WTC11 (cell line): ENCODE data around the gene DOCK1.

Source experiments
- FOXP1 ChIP-seq: sonication (generic); formaldehyde crosslinking; IDR thresholded peaks from 2 replicates; pipeline ENCODE4 v1.8.0; 2022; ENCODE audit warnings: missing genetic modification reagents, mild to moderate bottlenecking, moderate library complexity, borderline replicate concordance
- JUN ChIP-seq: sonication (generic); formaldehyde crosslinking; IDR thresholded peaks from 2 replicates; pipeline ENCODE4 v1.8.0; 2023; ENCODE audit warnings: mild to moderate bottlenecking, missing genetic modification reagents
- SMAD3 ChIP-seq: sonication (generic); formaldehyde crosslinking; IDR thresholded peaks from 2 replicates; pipeline ENCODE4 v1.8.0; 2022; ENCODE audit warnings: missing genetic modification reagents, mild to moderate bottlenecking, borderline replicate concordance
- TEAD4 ChIP-seq: sonication (generic); formaldehyde crosslinking; IDR thresholded peaks from 2 replicates; pipeline ENCODE4 v1.8.0; 2022; ENCODE audit warnings: mild to moderate bottlenecking, missing genetic modification reagents
- TF ChIP-seq, protein P1 (sequence below): sonication (generic); formaldehyde crosslinking; IDR thresholded peaks from 2 replicates; pipeline ENCODE4 v1.8.0; 2022; ENCODE audit warnings: mild to moderate bottlenecking, missing genetic modification reagents
- TF ChIP-seq, protein P2 (sequence below): sonication (generic); formaldehyde crosslinking; conservative IDR thresholded peaks from 2 replicates; pipeline ENCODE4 v1.8.1; 2022; ENCODE audit warnings: mild to moderate bottlenecking, missing genetic modification reagents
- TF ChIP-seq, protein P3 (sequence below): sonication (generic); formaldehyde crosslinking; IDR thresholded peaks from 2 replicates; pipeline ENCODE4 v1.8.0; 2022; ENCODE audit warnings: mild to moderate bottlenecking, missing genetic modification reagents
- TF ChIP-seq, protein P4 (sequence below): sonication (generic); formaldehyde crosslinking; IDR thresholded peaks from 2 replicates; pipeline ENCODE4 v1.8.1; 2023; ENCODE audit warnings: mild to moderate bottlenecking, missing genetic modification reagents, moderate library complexity
- TF ChIP-seq, protein P5 (sequence below): fragments of 200-600 bp; IDR thresholded peaks from 2 replicates; pipeline ENCODE4 v1.8.0; 2022; ENCODE audit warnings: antibody characterized with exemption
- TF ChIP-seq, protein P6 (sequence below): sonication (generic); formaldehyde crosslinking; conservative IDR thresholded peaks from 2 replicates; pipeline ENCODE4 v1.8.1; 2023; ENCODE audit warnings: mild to moderate bottlenecking, low read depth, missing genetic modification reagents, moderate library complexity

DNA sequence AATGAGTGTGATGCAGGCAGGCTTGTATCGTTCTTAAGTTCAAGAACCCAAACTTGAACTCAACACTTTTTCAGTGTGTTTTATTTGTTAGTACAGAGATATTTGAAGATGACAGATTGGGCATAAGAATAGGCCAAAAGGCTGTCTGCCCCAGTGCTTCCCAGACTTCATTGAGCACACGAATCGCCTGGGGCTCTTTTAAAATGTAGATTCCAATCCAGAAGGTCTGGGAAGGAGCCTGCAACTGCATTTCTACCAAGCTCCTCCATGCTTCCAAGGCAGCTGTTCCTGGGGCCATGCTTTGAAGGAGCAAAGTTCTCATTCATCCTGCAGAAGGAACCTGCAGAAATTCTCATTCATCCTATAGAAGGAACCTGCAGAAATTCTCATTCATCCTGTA is 405.7 kb downstream of the DOCK1 start:
- TF ChIP-seq, protein P1, sequence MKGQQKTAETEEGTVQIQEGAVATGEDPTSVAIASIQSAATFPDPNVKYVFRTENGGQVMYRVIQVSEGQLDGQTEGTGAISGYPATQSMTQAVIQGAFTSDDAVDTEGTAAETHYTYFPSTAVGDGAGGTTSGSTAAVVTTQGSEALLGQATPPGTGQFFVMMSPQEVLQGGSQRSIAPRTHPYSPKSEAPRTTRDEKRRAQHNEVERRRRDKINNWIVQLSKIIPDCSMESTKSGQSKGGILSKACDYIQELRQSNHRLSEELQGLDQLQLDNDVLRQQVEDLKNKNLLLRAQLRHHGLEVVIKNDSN, result no peak
- TF ChIP-seq SMAD3 (no peak), TEAD4 (CRISPR knock-in tag) (no peak), FOXP1 (no peak), JUN (CRISPR knock-in tag) (no peak)
- TF ChIP-seq, protein P2, sequence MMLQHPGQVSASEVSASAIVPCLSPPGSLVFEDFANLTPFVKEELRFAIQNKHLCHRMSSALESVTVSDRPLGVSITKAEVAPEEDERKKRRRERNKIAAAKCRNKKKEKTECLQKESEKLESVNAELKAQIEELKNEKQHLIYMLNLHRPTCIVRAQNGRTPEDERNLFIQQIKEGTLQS (CRISPR knock-in tag), result no peak
- TF ChIP-seq, protein P3, sequence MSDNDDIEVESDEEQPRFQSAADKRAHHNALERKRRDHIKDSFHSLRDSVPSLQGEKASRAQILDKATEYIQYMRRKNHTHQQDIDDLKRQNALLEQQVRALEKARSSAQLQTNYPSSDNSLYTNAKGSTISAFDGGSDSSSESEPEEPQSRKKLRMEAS (CRISPR knock-in tag), result no peak
- TF ChIP-seq, protein P4, sequence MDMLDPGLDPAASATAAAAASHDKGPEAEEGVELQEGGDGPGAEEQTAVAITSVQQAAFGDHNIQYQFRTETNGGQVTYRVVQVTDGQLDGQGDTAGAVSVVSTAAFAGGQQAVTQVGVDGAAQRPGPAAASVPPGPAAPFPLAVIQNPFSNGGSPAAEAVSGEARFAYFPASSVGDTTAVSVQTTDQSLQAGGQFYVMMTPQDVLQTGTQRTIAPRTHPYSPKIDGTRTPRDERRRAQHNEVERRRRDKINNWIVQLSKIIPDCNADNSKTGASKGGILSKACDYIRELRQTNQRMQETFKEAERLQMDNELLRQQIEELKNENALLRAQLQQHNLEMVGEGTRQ (CRISPR knock-in tag), result no peak
- TF ChIP-seq, protein P5, sequence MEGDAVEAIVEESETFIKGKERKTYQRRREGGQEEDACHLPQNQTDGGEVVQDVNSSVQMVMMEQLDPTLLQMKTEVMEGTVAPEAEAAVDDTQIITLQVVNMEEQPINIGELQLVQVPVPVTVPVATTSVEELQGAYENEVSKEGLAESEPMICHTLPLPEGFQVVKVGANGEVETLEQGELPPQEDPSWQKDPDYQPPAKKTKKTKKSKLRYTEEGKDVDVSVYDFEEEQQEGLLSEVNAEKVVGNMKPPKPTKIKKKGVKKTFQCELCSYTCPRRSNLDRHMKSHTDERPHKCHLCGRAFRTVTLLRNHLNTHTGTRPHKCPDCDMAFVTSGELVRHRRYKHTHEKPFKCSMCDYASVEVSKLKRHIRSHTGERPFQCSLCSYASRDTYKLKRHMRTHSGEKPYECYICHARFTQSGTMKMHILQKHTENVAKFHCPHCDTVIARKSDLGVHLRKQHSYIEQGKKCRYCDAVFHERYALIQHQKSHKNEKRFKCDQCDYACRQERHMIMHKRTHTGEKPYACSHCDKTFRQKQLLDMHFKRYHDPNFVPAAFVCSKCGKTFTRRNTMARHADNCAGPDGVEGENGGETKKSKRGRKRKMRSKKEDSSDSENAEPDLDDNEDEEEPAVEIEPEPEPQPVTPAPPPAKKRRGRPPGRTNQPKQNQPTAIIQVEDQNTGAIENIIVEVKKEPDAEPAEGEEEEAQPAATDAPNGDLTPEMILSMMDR, result no peak
- TF ChIP-seq, protein P6, sequence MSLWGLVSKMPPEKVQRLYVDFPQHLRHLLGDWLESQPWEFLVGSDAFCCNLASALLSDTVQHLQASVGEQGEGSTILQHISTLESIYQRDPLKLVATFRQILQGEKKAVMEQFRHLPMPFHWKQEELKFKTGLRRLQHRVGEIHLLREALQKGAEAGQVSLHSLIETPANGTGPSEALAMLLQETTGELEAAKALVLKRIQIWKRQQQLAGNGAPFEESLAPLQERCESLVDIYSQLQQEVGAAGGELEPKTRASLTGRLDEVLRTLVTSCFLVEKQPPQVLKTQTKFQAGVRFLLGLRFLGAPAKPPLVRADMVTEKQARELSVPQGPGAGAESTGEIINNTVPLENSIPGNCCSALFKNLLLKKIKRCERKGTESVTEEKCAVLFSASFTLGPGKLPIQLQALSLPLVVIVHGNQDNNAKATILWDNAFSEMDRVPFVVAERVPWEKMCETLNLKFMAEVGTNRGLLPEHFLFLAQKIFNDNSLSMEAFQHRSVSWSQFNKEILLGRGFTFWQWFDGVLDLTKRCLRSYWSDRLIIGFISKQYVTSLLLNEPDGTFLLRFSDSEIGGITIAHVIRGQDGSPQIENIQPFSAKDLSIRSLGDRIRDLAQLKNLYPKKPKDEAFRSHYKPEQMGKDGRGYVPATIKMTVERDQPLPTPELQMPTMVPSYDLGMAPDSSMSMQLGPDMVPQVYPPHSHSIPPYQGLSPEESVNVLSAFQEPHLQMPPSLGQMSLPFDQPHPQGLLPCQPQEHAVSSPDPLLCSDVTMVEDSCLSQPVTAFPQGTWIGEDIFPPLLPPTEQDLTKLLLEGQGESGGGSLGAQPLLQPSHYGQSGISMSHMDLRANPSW (CRISPR knock-in tag), result no peak
